HepG2 (cell line): ENCODE results near the gene USP25. TPM values are rescaled to one million over a fixed set of nuclear protein-coding genes. Genes with fewer than 3 reads are reported as not detected.

ENCODE experiments used
- ATAC-seq: fragments of 200-7000 bp; cut with Tn5 transposase; 3 replicates; pipeline ENCODE4 v1.9.1; 2020; ENCODE audit warnings: mild to moderate bottlenecking, moderate library complexity
- BruUV-seq: library from RNA; stranded (reverse); fragments of 400-500 nt; replicated peaks from 2 replicates; lab custom pipeline; 2021; lab: Mats Ljungman, UMichigan
- CTCF ChIA-PET: fragments of 300-600 bp; formaldehyde crosslinking; extraction: SDS; loops from one replicate; lab custom pipeline; 2021; ENCODE audit warnings: low total read pairs, inconsistent platforms, low intra/inter-chr PET ratio; lab: Yijun Ruan, JAX
- POLR2A ChIA-PET: fragments of 350-600 bp; sonication (Branson Sonifier 250); formaldehyde crosslinking; loops from one replicate; lab custom pipeline; 2020; ENCODE audit warnings: antibody characterized with exemption, inconsistent platforms; lab: Yijun Ruan, JAX
- DNase-seq: peaks from one replicate; pipeline ENCODE4 v3.0.0-alpha.2; 2015; ENCODE audit warnings: low spot score
- FAIRE-seq: peaks from 3 replicates; lab custom pipeline; 2011; peaks lifted over from hg19 to GRCh38; lab: Jason Lieb, UNC
- H2AFZ ChIP-seq: one replicate; pipeline ENCODE4 v1.6.1; 2011; ENCODE audit warnings: low read length, inconsistent platforms
- H3K27ac ChIP-seq: fragments of 300-600 bp; 3 replicates; pipeline ENCODE4 v1.8.0; 2011; ENCODE audit warnings: mixed run types, mild to moderate bottlenecking, mixed read lengths, low read length, inconsistent platforms; ENCODE audit not compliant: insufficient read depth; ENCODE audit errors: extremely low read length
- H3K27me3 ChIP-seq, 2 experiments: fragments of 200-600 bp in 1 of 2; 2 replicates in 1 of 2; 3 replicates in 1 of 2; pipeline versions ENCODE4 v1.6.0 to v1.8.0; 2011; ENCODE audit warnings: low read length in 2 of 2, mild to moderate bottlenecking in 2 of 2, moderate library complexity in 2 of 2, inconsistent platforms in 1 of 2; ENCODE audit not compliant: insufficient read depth in 2 of 2, control insufficient read depth in 1 of 2
- H3K36me3 ChIP-seq, 2 experiments: fragments of 200-600 bp in 1 of 2; replicated peaks in 1 of 2; 2 replicates in 1 of 2; 3 replicates in 1 of 2; pipeline versions ENCODE4 v1.5.1 to v1.8.0; 2011; ENCODE audit warnings: low read length in 2 of 2, inconsistent platforms in 1 of 2; ENCODE audit not compliant: insufficient read depth in 2 of 2, control insufficient read depth in 1 of 2
- H3K4me1 ChIP-seq: 2 replicates; pipeline ENCODE4 v1.5.1; 2012; ENCODE audit warnings: low read length, inconsistent platforms; ENCODE audit not compliant: insufficient read depth
- H3K4me2 ChIP-seq: 2 replicates; pipeline ENCODE4 v1.6.0; 2011; ENCODE audit warnings: low read depth, low read length, inconsistent platforms
- H3K4me3 ChIP-seq, 3 experiments: fragments of 200-600 bp in 1 of 3; sonication (generic), shearing (Covaris generic) in 1 of 3; replicated peaks in 1 of 3; 2 replicates each; pipeline ENCODE4 v1.5.1; 2011 to 2016; ENCODE audit warnings: low read length in 3 of 3, inconsistent platforms in 2 of 3, low read depth in 2 of 3, mild to moderate bottlenecking in 2 of 3, control low read depth in 1 of 3, mixed read lengths in 1 of 3; ENCODE audit not compliant: insufficient read depth in 1 of 3
- H3K79me2 ChIP-seq: one replicate; pipeline ENCODE4 v1.6.1; 2011; ENCODE audit warnings: low read length, inconsistent platforms; ENCODE audit not compliant: insufficient read depth
- H3K9ac ChIP-seq: 2 replicates; pipeline ENCODE4 v1.6.0; 2011; ENCODE audit warnings: mild to moderate bottlenecking, low read depth, low read length, inconsistent platforms; ENCODE audit not compliant: insufficient read depth
- H3K9me3 ChIP-seq: 2 replicates; pipeline ENCODE4 v1.5.1; 2012; ENCODE audit warnings: mild to moderate bottlenecking, low read length
- H4K20me1 ChIP-seq: 2 replicates; pipeline ENCODE4 v1.6.0; 2011; ENCODE audit warnings: inconsistent platforms, mild to moderate bottlenecking, low read length, moderate library complexity; ENCODE audit not compliant: insufficient read depth
- ARNTL ChIP-seq: sonication (generic); formaldehyde crosslinking; IDR thresholded peaks from 2 replicates; pipeline ENCODE4 v1.4.0; 2020; ENCODE audit warnings: mild to moderate bottlenecking, missing genetic modification reagents
- BCL6 ChIP-seq: IDR thresholded peaks from 2 replicates; pipeline ENCODE4 v1.6.1; 2016; ENCODE audit warnings: missing genetic modification reagents, missing compliant biosample characterization
- DZIP1 ChIP-seq: sonication (generic); formaldehyde crosslinking; IDR thresholded peaks from 2 replicates; pipeline ENCODE4 v1.5.0; 2020; ENCODE audit warnings: mild to moderate bottlenecking, missing genetic modification reagents
- E2F2 ChIP-seq: sonication (generic); formaldehyde crosslinking; IDR thresholded peaks from 2 replicates; pipeline ENCODE4 v1.4.0; 2020; ENCODE audit warnings: missing genetic modification reagents, borderline replicate concordance
- STAG1 ChIP-seq: sonication (generic); formaldehyde crosslinking; IDR thresholded peaks from 2 replicates; pipeline ENCODE4 v1.4.0; 2020; ENCODE audit warnings: missing genetic modification reagents
- ZNF343 ChIP-seq: sonication (generic); formaldehyde crosslinking; IDR thresholded peaks from 2 replicates; pipeline ENCODE4 v1.4.0; 2020; ENCODE audit warnings: mild to moderate bottlenecking, missing genetic modification reagents
- ZNF776 ChIP-seq: sonication (generic); formaldehyde crosslinking; IDR thresholded peaks from 2 replicates; pipeline ENCODE4 v1.4.0; 2020; ENCODE audit warnings: mild to moderate bottlenecking, missing genetic modification reagents
- ZSCAN31 ChIP-seq: sonication (generic); formaldehyde crosslinking; IDR thresholded peaks from 2 replicates; pipeline ENCODE4 v1.5.0; 2020; ENCODE audit warnings: low read depth, mild to moderate bottlenecking, missing genetic modification reagents
- WGBS: methylation state at CpG from one replicate; pipeline ENCODE4 v1.1.6; 2017; ENCODE audit warnings: low lambda C conversion rate; 5-methylcytosine and 5-hydroxymethylcytosine counted together
- in situ Hi-C: cut with HindIII; loops from 2 replicates; pipeline ENCODE4 v1.10.0; 2017; ENCODE audit warnings: low pct_unique_long_range_greater_than_20kb; ENCODE audit not compliant: extremely low pct_ligation_motif_present
- intact Hi-C: fragments of 100-400 bp; cut with micrococcal nuclease; formaldehyde crosslinking; loops from one replicate; pipeline ENCODE4 v1.10.0; 2022; ENCODE audit not compliant: unreplicated experiment
- polyA plus RNA-seq, 8 experiments: library from polyadenylated mRNA; depleted of rRNA in 3 of 8; stranded (reverse) in 7 of 8; unstranded in 1 of 8; fragments of >200 nt; fragmentation: Illumina TruSeq in 4 of 8; extraction: Trizol in 4 of 8; gene quantifications; 2 replicates each; pipeline versions ENCODE4 v1.2.1 to v1.2.3, GENCODE V29; 2011 to 2016; ENCODE audit warnings: low read depth in 4 of 8, missing spikeins in 1 of 8, mixed read lengths in 1 of 8; ENCODE audit not compliant: insufficient read depth in 1 of 8
- total RNA-seq, 5 experiments: library from RNA; depleted of rRNA; stranded (reverse); fragments of >200 nt; fragmentation: Illumina TruSeq; extraction: Trizol; gene quantifications; 2 replicates each; pipeline ENCODE4 v1.2.3, GENCODE V29; 2016; ENCODE audit warnings: low read depth in 1 of 5

USP25 gene
- total and polyA plus RNA-seq, 2 of the 13 experiments (the other 11 are each of a cell fraction or from before 2014, with no cell fraction given), result 12.4 to 26.3 TPM

GRCh38 chr21:15740383-15740782 is 10.6 kb downstream of the USP25 start:
- Histone ChIP-seq H3K4me2 (no peak overlapping the region), H3K79me2 (peaks cover 95% of the 10 kb centered on the region), H3K4me3 (no peak overlapping the region), H3K27ac (no peak overlapping the region)
- TF ChIP-seq DZIP1 (CRISPR knock-in tag) (no peak), ZNF343 (CRISPR knock-in tag) (no peak), ZNF776 (CRISPR knock-in tag) (no peak), BCL6 (CRISPR knock-in tag) (no peak), E2F2 (CRISPR knock-in tag) (no peak), STAG1 (CRISPR knock-in tag) (no peak), ARNTL (CRISPR knock-in tag) (no peak), ZSCAN31 (CRISPR knock-in tag) (no peak)
- TF ChIP-seq, all 625 proteins: peak for 0
- ATAC-seq (no peak), FAIRE-seq (no peak), DNase-seq (no peak)
- Histone ChIP-seq H3K9ac (no peak overlapping the region), H3K27me3 (no peaks in the 10 kb centered on the region), H2AFZ (no peak overlapping the region), H3K36me3 (no peaks in the 10 kb centered on the region), H3K4me1 (peaks cover 66% of the 10 kb centered on the region), H4K20me1 (peaks cover 29% of the 10 kb centered on the region), H3K9me3 (no peaks in the 10 kb centered on the region)
- CTCF ChIA-PET, result no interaction called here
- BruUV-seq, result no TSS peak
- POLR2A ChIA-PET, result no interaction called here
- in situ Hi-C loops (no loop called here), intact Hi-C loops (loop anchor here (1.0 to 5.0 kb wide), 2 partner anchors 8 to 52 kb away; no protein-coding TSS in a partner anchor)
- WGBS, result 93% methylated on average over 3 of the region's 3 CpGs
